MCF 10A (cell line): ENCODE results near the gene NSG1. TPM values are rescaled to one million over a fixed set of nuclear protein-coding genes. Genes with fewer than 3 reads are reported as not detected.

ENCODE experiments used
- BruUV-seq: library from RNA; stranded (reverse); fragments of 400-500 nt; replicated peaks from 2 replicates; lab custom pipeline; 2021; lab: Mats Ljungman, UMichigan
- CTCF ChIA-PET: fragments of 300-600 bp; sonication (Branson Sonifier 250); formaldehyde crosslinking; extraction: SDS; loops from one replicate; lab custom pipeline; 2021; ENCODE audit warnings: antibody characterized with exemption, inconsistent platforms; lab: Yijun Ruan, JAX
- POLR2A ChIA-PET: fragments of 300-600, 350-650 bp; sonication (Branson Sonifier 250); formaldehyde crosslinking; extraction: SDS; loops from one replicate; lab custom pipeline; 2020; ENCODE audit warnings: antibody characterized with exemption, inconsistent platforms; lab: Yijun Ruan, JAX
- DNase-seq: peaks from one replicate; pipeline ENCODE4 v3.0.0-alpha.2; 2018; ENCODE audit not compliant: unreplicated experiment
- H3K27ac Mint-ChIP-seq: one replicate; pipeline ENCODE4 v1.8.0; 2022; ENCODE audit warnings: mild to moderate bottlenecking, low read depth, mixed read lengths; ENCODE audit not compliant: unreplicated experiment
- H3K27me3 Mint-ChIP-seq: one replicate; pipeline ENCODE4 v1.8.0; 2022; ENCODE audit warnings: mixed read lengths; ENCODE audit not compliant: insufficient read depth, unreplicated experiment
- H3K36me3 Mint-ChIP-seq: one replicate; pipeline ENCODE4 v1.8.0; 2022; ENCODE audit warnings: mild to moderate bottlenecking, moderate library complexity, mixed read lengths; ENCODE audit not compliant: insufficient read depth, unreplicated experiment
- H3K4me1 Mint-ChIP-seq: one replicate; pipeline ENCODE4 v1.8.0; 2022; ENCODE audit warnings: mixed read lengths; ENCODE audit not compliant: insufficient read depth, unreplicated experiment
- H3K4me3 Mint-ChIP-seq: one replicate; pipeline ENCODE4 v1.8.0; 2022; ENCODE audit warnings: mild to moderate bottlenecking, moderate library complexity, mixed read lengths; ENCODE audit not compliant: unreplicated experiment
- H3K9me3 Mint-ChIP-seq: one replicate; pipeline ENCODE4 v1.8.0; 2022; ENCODE audit warnings: mixed read lengths; ENCODE audit not compliant: unreplicated experiment
- intact Hi-C: fragments of 100-400 bp; cut with micrococcal nuclease; formaldehyde crosslinking; loops from 2 replicates; pipeline ENCODE4 v1.14.1; 2022
- total RNA-seq: library from RNA; stranded (reverse); gene quantifications from 2 replicates; pipeline ENCODE4 v1.2.3, GENCODE V29; 2022
- TF ChIP-seq, protein P1 (sequence below): fragments of 200-600 bp; IDR thresholded peaks from one replicate; pipeline ENCODE4 v1.8.0; 2022; ENCODE audit warnings: antibody characterized with exemption, mild to moderate bottlenecking; ENCODE audit not compliant: unreplicated experiment

The NSG1 gene
- total RNA-seq, 1 experiment from 2014 or later: 6.7 TPM

- DNase-seq: no peak
- no peaks in the 10 kb centered on the region for H3K36me3 Mint-ChIP-seq
- TF ChIP-seq, protein P1, sequence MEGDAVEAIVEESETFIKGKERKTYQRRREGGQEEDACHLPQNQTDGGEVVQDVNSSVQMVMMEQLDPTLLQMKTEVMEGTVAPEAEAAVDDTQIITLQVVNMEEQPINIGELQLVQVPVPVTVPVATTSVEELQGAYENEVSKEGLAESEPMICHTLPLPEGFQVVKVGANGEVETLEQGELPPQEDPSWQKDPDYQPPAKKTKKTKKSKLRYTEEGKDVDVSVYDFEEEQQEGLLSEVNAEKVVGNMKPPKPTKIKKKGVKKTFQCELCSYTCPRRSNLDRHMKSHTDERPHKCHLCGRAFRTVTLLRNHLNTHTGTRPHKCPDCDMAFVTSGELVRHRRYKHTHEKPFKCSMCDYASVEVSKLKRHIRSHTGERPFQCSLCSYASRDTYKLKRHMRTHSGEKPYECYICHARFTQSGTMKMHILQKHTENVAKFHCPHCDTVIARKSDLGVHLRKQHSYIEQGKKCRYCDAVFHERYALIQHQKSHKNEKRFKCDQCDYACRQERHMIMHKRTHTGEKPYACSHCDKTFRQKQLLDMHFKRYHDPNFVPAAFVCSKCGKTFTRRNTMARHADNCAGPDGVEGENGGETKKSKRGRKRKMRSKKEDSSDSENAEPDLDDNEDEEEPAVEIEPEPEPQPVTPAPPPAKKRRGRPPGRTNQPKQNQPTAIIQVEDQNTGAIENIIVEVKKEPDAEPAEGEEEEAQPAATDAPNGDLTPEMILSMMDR: no peak
- H3K4me1 Mint-ChIP-seq: no peaks in the 10 kb centered on the region
- H3K27ac Mint-ChIP-seq: no peak overlapping the region
- POLR2A ChIA-PET: interaction anchor here (0.6 kb wide), 1 partner anchor 29 kb away, joined by 3 read pairs; the partner anchor contains the start of gene NSG1
- intact Hi-C loops: no loop called here
- BruUV-seq: no TSS peak
- H3K4me3 Mint-ChIP-seq: no peak overlapping the region
- peaks cover 16% of the 10 kb centered on the region for H3K27me3 Mint-ChIP-seq
- CTCF ChIA-PET: interaction anchor here (0.5 to 1.2 kb wide), 4 partner anchors 16 to 121 kb away, joined by 3 to 4 read pairs (median 3); no protein-coding TSS in a partner anchor
- H3K9me3 Mint-ChIP-seq: no peaks in the 10 kb centered on the region
These were observed 28.6 kb upstream of the NSG1 start for GRCh38 chr4:4358093-4358854.

- intact Hi-C loops: no loop called here
- no peaks in the 10 kb centered on the region for H3K36me3 Mint-ChIP-seq
- no peak overlapping the region for H3K4me3 Mint-ChIP-seq
- no peak overlapping the region for H3K27ac Mint-ChIP-seq
- H3K27me3 Mint-ChIP-seq: no peaks in the 10 kb centered on the region
- CTCF ChIA-PET: no interaction called here
- DNase-seq: no peak
- no peaks in the 10 kb centered on the region for H3K4me1 Mint-ChIP-seq
- POLR2A ChIA-PET: no interaction called here
- BruUV-seq: no TSS peak
- TF ChIP-seq, protein P1: no peak
- H3K9me3 Mint-ChIP-seq: peaks cover 10% of the 10 kb centered on the region
These were observed 25.0 kb upstream of the NSG1 start for GRCh38 chr4:4361883-4362282.

DNA sequence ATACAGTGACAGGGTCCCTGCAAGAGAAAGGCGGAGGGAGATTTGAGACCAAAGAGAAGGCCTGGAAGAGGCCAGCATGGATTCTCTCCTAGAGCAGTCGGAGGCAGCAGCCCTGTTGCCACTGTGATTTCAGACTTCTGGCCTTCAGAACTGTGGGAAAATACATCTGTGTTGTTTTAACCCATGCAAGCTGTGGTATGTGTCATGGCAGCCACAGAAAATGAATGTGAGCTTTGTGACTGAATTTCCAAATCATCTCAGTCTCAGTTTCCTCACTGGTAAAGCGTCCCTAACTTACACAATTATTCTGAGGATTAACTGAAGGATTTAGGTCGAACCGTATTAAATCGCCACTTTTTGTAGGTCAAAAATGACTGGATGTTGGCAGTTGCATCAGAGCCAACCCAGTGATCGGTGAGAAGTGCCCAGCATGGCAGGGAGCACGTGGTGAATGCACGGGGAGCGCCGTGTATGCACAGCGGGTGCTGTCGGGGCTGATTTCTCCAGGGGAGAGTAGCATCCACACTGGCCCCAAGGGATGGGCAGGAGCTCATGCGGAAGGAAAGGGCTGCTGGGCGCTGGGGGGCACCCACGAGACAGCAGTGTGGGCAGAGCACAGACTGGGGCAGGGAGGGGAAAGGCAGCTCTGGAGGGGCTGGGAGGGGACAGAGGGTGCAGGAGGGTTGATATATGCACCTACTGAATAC is 23.8 kb upstream of the NSG1 start:
- H3K27me3 Mint-ChIP-seq: no peaks in the 10 kb centered on the region

More for the DNA sequence above, 23.8 kb upstream of the NSG1 start:
- intact Hi-C loops: no loop called here
- DNase-seq: no peak
- CTCF ChIA-PET: interaction anchor here (0.6 kb wide), 1 partner anchor 13 kb away, joined by 3 read pairs; no protein-coding TSS in a partner anchor
- H3K27ac Mint-ChIP-seq: no peak overlapping the region
- no peak overlapping the region for H3K4me3 Mint-ChIP-seq
- H3K36me3 Mint-ChIP-seq: no peaks in the 10 kb centered on the region
- peaks cover 10% of the 10 kb centered on the region for H3K9me3 Mint-ChIP-seq
- POLR2A ChIA-PET: no interaction called here
- no peaks in the 10 kb centered on the region for H3K4me1 Mint-ChIP-seq
- no TSS peak for BruUV-seq
- TF ChIP-seq, protein P1: no peak
